ENCODE results near the gene ZNF750.

The ZNF750 gene

DNA sequence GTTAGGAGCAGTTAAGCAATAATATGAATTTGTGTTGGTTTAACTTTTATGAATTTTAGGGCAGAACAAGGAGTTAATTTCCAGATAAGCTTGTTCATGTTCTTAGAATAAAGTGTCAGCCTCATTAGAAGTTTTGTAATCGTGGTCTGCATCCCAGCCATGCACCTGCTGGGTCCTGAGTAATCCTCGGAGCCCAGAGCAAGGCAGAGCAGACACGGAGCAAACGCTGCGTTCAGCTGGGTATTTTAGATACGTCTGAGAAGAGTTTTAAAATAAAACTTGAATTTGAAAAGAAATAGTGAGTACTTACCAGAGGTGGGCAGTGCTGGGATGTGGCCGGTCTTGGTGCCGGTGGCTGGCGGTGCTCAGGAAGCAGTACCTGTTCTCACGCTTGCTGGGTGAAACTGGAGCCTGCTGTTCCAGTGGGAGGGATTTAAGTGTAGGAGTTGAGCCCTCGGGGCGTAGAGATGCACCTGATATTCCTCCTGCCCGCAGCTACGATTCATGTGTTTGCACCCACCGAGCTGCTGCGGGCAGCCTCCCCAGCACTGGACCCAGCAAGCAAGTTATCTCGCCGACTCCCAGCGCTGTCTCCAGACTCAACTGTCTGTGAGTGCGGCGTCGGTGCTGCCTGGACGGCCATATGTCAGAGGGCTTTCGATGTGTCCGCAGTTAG lies at the start of gene ZNF750:
ZNF750 (minus strand) TSS at position 406 of the 676 bp plus-strand sequence. CDS start 7,568 bp downstream, outside the sequence.
- DNase-seq (ENCODE audit: low spot score): no peak

- no peak for DNase-seq (ENCODE audit: low spot score)
Measured at GRCh38 chr17:82888583-82889495, 49.0 kb upstream of the ZNF750 start.

- no peak for DNase-seq (ENCODE audit: low spot score)
Measured at GRCh38 chr17:82887255-82888164, 47.7 kb upstream of the ZNF750 start.

DNA sequence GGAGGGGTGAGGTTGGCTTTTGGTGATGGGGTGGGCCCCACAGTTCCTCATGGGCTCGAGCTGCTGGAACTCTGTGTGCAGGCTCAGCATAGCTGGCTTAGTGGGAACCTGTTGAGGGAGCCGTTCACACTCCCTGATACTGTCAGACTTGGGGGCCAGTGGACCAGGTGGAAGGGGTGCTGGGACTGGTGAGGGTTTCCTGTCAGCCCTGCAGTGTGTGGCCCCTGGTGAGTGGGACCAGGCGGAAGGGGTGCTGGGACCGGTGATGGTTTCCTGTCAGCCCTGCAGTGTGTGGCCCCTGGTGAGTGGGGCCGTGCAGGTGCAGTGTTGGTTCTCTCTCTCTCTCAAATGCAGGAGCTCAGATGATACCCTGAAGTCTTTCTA lies 45.1 kb upstream of the ZNF750 start:
- DNase-seq (ENCODE audit: low spot score): no peak

DNA sequence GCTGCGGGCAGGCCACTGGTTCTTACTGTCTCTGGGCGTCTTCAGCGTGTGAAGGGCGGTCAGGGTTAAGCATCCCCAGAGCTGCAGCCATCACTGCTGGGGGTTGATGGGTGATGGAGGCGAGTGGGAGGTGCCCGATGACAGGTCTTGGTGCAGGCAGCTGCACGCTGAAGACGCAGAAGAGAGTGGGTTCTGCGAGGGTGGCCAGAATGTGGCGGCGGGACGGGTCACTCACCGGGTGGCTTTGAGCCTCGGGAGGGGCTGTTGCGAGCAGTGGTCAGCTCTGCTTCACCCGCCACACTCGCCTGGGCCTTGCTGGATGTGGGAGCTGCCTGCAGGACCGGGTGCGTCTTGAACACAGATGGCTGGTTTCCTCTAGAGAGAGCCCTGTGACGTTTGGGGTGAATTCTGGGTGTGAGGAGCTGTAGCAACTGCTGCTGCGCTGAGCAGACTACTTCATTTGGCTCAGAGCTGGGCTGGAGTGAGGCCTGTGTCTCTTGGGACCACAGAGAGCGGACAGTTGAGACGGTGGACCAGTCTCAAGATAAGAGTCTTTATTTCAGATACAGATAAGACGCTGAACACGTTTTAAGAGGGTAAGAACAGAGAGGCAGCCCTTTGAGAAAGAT lies 44.6 kb upstream of the ZNF750 start:
- DNase-seq (ENCODE audit: low spot score): no peak

DNA sequence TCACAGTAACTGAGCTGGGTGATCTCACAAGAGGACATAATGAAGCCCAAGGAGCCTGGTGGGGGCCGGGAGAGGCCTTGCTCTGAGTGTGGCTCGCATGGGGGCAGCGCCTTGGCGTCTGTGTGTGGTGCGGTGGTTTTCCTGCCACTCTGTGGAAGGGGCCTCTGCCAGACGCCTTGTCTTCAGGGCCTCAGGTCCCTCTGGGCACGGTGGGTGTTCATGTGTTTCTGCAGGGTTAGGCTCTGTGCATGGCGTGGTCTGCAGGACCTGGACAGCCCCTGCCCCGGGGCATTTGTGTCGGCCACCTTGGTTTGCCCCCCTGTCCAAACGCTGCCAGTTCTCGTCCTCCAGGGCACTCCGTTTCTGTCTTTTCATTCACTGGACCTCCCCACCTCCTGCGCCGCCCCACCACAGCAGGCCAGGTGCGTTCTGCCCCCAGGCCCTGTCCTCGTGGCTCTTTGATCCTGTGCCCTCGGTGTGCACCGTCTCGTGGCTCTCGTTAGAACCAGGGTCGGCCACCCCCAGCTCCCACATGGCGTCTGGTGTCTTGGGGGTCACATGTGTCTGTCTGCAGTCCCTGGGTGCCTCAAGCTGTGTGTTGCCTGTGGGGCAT lies 43.7 kb upstream of the ZNF750 start:
- DNase-seq (ENCODE audit: low spot score): no peak

DNA sequence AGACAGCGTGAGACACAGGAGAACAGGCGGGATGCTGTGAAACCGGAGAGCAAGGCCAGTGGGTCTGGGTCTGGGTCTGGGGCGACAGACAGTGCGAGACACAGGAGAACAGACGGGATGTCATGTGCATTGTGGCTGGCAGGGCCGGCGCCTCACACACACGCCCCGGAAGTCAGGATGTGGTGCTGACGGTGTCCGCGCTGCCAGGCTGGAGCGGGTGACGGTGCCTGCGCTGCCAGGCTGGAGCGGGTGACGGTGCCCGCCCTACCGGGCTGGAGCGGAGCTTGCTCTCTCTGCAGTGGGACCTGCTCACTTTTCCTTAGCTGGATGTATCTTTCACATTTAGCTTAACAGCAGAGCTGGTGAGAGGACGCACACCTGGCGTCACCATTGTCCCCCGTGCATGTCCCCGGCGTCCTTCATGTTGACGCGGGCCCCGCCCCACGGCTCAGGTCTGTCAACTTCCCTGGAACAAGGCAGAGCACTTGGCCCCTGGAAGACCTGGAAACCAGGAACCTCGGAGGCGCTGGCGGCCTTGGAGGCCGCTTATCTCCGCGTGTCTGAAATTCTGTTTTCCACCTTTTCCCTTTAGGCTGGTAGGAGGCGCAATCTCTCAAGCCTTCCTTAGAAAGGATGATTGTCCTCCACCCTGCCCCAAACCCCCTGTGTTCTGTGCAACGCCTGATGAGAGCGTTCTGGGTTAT lies 43.0 kb upstream of the ZNF750 start:
- DNase-seq (ENCODE audit: low spot score): no peak

DNA sequence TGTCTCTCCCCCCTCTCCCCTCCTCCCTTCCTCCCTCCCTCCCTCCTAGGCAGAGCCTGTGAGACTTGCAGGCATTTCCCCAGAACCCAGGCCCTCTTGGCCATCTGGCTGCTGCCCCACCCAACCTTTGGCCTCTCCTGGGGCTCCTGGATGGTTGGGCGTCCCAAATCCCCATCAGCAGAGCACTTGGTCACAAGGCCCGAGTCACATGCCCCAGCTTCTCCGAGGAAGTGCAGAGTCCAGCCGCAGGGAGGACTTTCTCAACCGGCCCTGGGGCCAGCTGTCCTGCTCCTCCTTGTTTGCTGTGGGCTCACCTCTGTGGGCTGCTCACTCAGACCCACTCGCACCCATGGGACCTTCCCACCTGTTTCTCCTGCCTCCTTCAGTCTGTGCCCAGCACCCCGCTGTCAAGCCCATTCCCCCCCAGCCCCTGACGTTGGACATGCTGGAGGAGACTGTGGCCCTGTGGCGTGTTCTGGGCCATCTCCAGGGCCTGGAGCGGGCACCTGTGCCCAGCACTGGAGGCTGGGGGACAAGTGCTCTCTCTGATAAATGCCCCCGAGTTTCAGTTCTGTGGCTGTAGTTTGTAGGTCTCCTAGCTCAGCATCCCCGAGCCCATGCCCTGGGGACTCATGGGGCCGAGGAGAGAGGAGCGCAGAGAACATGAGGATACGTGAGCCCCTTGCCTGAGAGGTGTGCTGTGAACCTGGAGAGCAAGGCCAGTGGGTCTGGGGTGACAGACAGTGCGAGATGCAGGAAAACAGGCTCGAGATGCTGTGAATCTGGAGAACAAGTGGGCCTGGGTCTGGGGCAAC lies 42.3 kb upstream of the ZNF750 start:
- no peak for DNase-seq (ENCODE audit: low spot score)

- no peak for DNase-seq (ENCODE audit: low spot score)
Measured at GRCh38 chr17:82881324-82881823, 41.6 kb upstream of the ZNF750 start.

GRCh38 chr17:82880620-82881323 lies 41.0 kb upstream of the ZNF750 start:
- DNase-seq (ENCODE audit: low spot score): no peak

DNA sequence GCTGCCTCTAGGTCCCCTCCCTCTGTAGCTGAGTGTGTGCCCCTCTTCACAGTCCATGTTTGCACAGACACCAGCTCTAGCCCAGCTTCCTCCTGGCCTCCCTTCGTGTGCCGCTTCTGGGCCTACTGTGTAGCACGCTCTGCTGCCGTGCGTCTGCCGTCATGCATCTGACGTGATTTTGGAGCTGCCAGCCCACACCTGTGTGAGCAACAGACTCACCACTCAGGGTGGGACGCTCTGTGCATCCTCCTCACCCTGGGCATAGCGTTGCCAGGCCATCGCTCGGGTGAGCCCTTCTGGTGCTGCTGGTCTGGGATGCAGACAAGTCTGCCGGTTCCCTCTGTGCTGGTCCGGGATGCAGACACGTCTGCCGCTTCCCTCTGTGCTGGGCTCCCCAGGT lies 39.4 kb upstream of the ZNF750 start:
- DNase-seq (ENCODE audit: low spot score): no peak

DNA sequence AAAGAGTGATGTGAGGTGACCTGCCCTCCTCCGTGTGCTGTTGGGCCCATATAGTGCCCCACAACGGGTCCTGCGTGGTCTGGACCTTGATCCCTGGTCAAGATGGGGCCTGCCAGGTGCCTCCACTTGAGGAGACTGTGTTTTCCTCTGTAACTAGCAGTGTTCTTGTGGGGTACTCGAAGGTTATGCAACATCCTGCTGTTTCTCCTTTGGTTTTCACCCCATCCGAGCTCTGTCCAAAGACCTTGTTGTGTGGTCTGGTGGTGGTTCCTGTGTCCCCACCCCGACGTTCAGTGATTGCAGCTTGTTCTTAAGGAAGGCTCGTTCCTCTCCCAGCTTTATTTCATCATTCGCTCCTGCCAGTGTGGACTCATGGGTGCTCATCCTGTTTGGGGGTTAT lies 38.7 kb upstream of the ZNF750 start:
- no peak for DNase-seq (ENCODE audit: low spot score)

GRCh38 chr17:82876602-82877379 lies 37.0 kb upstream of the ZNF750 start:
- peak; percentile 75 for DNase-seq (ENCODE audit: low spot score)

DNA sequence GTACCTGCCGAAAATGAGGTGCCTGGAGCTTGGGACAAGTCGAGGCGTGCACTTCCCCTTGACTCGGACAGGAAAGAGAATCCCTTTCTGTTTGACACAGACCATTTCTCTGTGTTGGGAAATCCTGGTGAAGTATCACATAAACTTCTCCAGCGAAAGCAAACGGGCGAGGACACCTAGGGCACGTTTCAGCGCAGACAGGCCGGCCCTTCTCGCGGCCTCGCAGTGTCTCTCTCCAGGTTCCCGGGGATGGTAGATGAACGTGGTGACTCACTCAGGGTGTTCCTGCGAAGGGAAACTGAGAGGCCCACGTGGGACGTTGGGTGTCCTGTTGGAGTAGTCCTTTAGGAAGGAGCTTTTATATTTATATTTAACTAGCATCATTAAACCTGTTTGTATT lies 36.3 kb upstream of the ZNF750 start:
- no peak for DNase-seq (ENCODE audit: low spot score)

GRCh38 chr17:82875407-82875856 lies 35.6 kb upstream of the ZNF750 start:
- peak; percentile 73 for DNase-seq (ENCODE audit: low spot score)

GRCh38 chr17:82874011-82874835 lies 34.4 kb upstream of the ZNF750 start:
- no peak for DNase-seq (ENCODE audit: low spot score)

- DNase-seq (ENCODE audit: low spot score): no peak
Measured at GRCh38 chr17:82873521-82873920, 33.7 kb upstream of the ZNF750 start.

Data from ecto neural progenitor cell (in vitro differentiated cells).